ENCODE measurements around the gene MEGF11.

The MEGF11 gene

DNA sequence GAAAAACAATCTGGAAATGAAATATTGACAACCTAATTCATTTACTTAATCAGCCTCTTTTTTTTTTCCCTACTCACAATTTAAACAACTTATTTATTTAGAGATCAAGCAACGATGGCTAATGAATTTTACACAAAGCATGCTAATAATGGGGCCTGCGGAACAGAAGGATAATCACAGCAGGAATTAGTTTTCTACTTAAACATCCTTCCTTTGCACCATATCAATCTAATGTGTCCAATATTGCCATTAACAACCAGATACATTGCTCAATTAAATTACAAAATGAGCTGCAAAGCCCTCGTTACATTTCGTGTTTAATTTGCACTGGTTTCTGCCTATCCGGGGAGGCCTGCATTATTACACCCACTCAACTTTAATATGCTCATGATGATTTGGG is 285.0 kb downstream of the MEGF11 start:
- DNase-seq (ENCODE audit: low read depth): no peak

DNA sequence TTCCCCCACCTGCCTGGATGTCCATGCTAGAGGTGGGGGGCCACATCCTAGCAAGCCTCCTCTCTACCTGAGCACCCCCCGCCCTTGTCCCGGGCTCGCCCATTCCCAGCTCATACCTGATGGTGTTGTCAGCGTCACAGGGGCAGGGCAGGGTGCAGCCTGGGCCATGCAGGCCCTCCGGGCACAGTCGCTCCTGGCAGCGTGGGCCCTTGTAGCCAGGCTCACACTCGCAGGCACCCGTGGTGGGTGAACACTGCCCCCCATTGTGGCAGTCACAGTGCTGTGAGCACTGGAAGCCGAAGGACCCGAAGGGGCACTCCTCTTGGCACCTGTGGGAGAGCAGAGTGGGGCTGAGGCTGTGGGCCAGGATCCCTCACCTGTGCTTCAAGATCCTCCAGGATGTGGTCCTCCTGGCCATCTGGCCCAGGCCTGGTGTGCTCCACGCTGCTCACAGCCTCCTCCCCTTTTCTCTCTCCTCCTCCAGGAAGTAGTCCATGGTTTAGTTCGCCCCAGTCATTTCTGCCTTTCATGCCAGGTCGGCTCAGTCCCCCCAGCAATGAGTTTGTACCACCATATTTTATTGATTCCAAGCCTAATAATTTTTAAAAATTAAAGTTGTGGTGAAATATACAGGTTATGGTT is 288.6 kb downstream of the MEGF11 start:
- no peak for DNase-seq (ENCODE audit: low read depth)

DNA sequence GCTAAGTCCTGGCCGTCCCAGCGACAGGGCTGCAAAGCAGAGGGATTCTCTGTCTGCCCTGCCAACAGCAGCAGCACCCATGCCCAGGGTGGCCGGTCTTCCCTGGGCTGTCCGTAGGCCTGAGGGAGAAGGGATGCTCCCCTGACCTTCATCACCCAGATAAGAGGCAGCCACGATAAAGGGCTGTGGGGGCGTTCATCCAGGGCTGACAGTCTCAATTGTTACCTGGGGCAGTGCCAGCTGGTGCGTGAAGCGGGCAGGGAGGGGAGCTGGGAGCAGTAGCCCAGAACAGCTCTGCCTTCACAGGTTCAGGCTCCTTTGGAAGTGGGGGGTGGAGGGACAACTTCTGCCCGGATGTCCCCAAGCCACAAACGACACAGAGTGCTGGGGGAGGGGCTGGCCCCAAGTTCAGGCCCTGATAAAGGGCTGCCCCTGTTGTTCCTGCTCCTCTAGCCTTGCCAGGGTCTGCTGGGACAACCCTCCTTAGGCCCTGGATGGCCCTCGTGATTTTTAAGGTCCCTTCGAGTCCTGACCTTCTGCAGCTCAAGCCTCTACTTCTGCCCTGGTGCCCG is 289.6 kb downstream of the MEGF11 start:
- DNase-seq (ENCODE audit: low read depth): no peak

DNA sequence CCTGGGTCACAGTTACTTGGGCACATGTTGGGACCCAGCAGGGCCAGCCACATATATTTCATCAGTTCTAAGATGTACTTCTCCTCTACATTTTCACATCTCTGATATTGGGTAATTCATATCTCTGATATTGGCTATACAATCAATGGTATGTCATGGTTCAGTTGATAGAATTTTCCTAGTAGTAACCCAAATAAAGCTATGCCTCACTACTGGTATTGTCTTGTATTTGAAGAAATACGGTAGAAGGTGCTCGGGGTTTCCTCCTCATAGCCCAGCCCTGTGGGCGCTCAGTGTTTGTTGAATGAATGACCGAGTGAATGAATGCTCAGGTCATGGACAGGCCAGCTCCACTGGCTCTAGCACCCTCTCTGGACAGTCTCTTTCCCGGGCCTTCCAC is 290.2 kb downstream of the MEGF11 start:
- DNase-seq (ENCODE audit: low read depth): no peak

DNA sequence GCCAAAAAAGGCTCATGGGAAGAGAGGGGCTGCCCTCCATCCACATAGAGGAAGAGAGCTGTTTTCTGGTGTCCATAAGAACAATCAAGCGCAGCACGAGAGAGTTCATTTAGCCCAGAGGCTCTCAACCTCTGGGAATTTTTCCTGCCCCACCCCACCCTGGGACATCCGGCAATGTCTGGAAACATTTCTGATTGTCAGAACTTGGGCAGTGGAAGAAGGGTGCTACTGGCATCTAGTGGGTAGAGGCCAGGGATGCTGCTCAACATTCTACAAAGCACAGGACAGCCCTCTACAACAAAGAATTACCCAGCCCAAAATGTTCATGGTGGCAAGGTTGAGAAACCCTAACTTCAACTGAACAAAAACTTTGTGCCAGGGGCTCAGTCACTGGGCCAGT is 291.4 kb downstream of the MEGF11 start:
- no peak for DNase-seq (ENCODE audit: low read depth)

DNA sequence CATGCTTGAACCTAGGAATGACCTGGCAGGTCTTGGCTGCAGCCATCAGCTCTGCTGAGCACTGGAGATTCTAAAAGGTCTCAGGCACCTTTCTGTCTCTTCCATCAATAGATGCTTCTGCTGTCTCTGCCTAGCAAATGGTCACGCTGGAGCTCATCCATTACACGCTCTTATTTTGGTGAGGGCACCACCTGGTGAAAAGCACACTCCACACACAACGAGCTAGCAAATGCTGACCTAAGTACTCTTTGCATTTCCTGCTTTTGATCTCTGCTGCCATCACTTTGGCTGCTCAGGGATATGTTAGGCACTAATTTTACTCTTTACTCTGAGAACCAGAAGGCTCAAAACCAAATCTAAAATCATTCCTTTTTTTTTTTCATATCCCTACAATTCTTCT is 293.0 kb downstream of the MEGF11 start:
- DNase-seq (ENCODE audit: low read depth): no peak

DNA sequence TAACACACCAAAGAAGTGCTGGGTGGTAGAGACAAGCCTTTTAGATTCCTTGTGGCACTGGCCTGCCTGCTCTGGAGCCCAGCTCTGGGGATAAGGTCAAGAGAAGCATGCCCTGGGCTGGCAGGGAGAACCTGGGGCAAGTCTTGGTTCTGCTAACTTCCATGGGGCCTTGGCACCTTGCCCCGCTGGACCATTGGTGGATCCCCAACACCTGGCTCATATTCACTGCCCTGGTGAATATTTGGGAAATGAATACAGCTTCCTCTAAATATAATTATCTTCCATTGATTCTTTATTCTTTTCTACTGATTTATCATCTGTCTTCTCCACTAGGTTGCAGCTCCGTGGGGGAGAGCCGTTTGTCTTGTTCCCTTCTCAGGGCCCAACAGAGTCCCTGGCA is 294.7 kb downstream of the MEGF11 start:
- no peak for DNase-seq (ENCODE audit: low read depth)

DNA sequence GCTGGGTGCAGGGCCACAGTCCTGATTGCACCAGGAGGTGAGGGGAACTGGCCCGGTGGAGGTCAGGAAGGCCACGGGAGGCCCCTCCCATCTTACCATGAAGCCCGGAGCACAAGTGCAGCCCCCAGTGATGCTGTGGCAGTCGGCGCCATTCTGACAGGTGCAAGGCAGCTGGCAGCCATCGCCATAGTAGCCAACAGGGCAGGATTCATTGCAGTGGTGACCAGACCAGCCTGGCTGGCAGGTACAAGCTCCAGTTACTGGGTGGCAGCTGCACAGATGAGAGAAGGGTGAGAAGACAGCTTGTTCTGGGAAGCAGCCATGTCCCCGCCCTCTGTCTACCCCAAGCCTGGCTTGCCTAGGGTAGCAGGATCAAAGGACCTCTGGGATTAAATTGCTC is 296.1 kb downstream of the MEGF11 start:
- no peak for DNase-seq (ENCODE audit: low read depth)

DNA sequence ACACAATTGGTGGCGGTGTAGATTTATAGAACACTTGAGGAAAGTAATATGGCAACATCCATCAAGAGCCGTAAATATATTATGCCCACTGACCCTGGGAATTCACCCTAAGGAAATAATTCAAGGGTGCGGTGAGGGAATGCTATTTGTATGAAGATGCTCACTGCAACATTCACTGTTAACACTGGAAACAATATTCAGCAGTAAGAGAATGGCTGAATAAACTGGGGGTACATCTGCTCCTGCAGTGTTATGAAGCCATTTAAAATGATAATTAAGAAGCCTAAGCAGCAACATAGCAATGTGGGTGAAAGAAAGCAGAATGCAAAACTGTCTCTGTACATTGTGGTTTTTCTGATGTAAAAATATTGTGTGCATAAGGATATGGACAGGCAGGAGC is 296.7 kb downstream of the MEGF11 start:
- DNase-seq (ENCODE audit: low read depth): no peak

DNA sequence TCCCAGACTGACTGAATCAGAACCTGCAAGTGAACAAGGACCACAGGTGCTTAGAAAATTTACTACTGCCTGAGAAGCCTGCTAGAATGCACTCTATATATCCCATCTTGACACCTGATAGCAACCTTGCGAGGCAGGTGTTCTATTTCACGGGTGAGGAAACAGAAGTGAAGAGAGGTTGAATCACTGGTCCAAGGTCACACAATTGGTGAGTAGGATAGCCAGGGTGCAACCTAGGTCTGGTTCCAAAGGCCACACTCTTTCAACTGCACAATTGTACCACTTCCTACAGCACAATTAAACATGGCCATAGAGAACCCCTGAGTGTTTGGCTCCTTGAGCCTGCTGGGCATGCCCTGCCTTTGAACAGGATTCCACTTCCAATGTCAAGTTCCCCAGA is 297.2 kb downstream of the MEGF11 start:
- DNase-seq (ENCODE audit: low read depth): no peak

DNA sequence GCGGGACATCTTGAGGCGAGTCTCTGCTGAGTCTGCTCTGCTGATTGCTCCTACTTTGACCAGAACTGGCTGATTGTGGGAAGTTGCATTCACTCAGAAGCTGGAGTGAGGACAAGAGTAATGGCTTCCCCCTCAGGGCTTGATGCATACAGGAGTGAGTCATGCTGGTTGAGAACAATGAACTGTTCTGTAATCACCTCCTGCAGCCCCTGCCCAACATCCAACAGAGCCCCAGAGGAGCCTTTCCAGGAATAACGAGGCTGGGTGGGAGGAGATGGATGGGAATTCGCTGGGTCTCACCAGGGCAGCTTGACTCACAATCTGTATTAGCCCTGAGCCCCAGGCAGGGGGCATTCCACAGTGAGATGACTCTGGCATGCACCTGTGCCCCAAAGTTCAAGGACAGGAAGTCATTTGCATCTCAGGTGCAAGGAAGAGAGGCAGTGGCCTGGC is 299.2 kb downstream of the MEGF11 start:
- DNase-seq (ENCODE audit: low read depth): no peak

DNA sequence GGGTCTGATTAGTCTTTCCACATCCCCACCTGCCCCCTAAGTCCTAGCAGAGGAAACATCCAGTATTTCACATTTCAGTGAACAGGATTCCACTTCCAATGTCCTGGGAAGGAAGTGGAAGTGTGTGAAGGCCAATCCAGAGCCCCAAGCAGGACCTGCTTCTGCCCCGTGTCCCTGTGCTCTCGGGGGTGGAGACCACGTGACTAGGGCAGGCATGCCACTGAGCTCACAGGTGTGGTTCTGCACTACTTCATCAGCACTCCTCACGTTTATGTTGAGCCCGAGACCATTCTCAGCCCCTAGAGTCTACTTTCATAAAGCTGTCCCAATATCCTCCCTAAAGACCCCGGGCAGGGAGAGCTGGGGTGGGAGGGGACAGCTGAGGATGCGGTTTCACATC is 299.9 kb downstream of the MEGF11 start:
- no peak for DNase-seq (ENCODE audit: low read depth)

DNA sequence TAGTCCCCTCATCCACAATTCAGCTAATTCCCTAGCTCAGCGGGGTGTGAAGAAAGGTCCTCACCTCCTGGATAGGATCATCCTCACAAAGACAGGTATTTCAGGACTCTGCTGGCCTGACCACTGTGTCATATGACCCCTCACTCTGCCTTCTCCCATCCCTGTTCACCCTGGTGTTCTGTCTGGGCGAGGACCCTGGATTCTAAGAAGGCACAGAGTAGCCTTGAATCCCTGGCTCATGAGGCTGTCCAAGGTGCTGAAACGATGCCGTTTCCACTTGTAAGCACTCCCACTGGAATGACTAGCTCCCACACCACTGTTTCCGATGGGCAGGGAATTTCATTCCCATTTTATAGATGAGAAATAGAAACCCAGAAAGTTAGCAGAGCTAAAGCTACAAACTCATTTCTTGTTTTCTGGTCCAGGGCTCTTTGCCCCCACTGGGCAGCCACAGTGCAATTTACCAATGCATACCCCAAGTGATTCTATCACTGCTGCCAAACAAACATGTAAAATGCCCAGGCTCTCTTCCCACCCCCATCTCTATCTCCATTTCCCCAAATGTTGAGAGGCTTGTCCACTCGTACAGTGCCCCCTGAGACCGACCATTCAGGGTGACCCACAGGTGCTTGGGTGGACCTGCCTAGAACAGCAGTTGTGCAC is 301.0 kb downstream of the MEGF11 start:
- DNase-seq (ENCODE audit: low read depth): no peak

DNA sequence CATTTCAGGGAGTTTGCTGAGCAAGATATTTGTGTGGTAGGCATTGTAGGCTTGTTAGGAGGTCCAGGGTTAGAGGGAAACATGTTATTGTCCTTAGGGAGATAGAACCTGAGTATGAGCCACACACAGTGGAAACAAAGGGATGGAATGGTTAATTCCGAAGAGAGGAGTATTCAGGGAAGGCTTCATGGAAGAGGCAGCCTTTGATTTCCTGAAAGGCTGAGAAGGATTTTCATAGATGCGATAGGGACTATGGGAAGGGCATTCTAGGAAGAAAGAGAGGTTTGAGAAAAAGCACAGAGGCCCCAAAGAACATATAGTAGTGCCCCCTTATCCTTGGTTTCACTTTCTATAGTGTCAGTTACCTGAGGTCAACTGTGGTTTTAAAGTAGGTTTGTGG is 302.5 kb downstream of the MEGF11 start:
- no peak for DNase-seq (ENCODE audit: low read depth)

DNA sequence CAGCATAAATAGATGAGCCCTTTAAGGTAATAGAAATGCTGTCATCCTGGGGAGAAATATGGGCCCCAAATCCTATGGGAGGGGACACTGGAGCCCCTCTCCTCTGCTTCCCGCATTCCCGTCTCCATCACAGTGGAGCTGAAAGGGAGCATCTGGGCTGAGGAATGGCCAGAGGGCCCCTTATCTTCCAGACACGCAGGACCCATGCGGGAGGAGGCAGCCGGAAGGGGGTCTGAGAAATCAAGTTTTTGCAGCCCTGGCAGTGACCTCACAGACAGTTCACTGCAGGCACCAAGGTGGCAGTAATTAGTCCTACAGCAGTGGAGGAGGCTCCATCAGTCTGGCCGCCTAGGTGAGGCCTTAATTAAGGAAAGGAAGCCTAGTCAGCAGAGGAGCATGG is 304.1 kb downstream of the MEGF11 start:
- no peak for DNase-seq (ENCODE audit: low read depth)

DNA sequence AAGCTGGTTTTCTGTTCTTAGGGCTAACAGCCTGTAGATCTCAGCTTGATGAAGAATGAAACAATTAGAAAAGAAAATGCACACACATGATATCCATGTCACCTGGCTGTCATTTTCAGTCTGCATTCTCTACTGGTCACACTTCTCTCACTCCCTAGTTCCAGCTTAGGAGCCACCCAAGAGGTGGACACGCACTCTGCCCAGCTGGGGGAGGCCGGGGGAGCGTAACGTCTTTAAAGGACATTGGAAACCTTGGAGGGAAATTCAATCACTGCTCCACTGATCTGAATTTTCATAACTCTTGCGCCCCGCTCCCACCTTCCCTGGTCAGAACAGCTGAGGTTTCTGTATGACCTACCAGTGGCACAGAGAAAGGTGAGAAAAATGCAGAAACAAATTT is 304.5 kb downstream of the MEGF11 start:
- no peak for DNase-seq (ENCODE audit: low read depth)

DNA sequence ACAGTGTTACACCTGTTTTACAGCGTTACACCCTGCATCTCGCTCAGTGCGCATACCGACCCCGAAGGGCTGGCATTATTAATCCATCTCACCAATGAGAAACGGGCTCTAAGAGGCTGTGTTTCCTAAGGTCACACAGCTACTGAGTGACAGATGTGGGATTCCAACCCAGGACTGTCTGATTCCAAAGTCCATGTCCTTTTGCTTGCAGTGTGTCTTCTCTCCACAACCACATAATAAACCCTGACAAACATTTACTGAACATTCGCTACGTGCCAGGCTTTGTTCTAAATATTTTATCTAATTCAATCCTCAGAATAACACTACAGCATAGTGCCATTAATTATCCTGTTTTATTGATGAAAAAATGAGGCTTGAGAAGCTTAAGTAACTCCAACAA is 305.2 kb downstream of the MEGF11 start:
- DNase-seq (ENCODE audit: low read depth): no peak

DNA sequence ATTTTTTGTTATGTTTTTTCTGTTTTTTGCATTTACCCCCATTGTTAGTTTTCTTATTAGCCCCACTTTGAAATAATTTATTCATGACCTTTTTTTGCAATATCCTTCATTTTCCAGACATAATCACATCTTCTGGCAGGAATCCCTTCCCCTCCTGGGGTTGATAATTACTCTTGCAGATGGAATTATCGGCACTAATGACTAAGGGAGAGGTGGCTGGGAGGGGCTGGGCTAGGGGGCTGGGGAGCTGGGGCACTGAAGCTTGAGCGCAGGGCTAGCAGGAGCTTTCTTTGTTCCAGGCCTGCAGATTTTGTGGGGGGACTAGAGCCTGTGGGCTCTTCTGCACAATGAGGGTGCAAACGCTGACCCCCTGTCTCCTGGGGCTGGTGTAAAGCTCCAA is 306.5 kb downstream of the MEGF11 start:
- DNase-seq (ENCODE audit: low read depth): no peak

DNA sequence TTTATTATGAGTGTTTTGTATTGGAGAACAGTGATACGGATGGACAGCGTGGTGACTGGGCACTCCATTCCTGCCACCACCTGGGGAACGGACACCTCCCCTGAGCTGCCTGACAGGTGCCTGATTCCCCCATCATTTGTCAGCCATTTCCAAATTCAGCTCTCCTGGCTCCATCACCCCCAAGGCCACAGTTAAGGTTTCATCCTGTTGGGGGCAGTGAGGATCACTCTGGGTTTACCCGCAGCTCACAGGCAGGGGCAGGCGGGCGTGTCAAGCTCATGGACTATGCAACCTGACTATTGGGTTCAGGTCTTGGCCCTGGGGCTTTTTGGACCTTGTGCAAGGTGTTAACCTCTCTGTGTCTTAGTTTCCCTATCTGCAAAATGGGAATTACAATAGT is 307.9 kb downstream of the MEGF11 start:
- no peak for DNase-seq (ENCODE audit: low read depth)

DNA sequence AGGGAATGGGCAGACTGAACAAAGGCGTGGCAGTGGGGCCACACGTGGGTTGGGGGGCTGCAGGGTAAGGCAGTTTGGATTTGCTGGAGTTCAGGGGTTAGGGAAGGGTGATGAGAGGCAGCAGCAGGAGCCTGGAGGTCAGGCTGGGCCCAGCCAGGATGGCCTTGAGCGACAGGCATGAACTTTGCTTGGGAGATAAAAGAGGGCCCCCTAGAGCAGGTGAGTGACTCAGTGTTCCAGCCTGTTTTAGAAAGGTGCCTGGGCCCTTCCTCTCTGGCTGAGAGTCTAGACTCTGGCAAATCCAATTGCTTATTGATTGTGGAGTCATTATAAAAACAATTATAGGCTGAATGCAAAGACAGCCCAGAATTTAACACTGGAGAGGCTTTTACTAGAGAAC is 309.1 kb downstream of the MEGF11 start:
- no peak for DNase-seq (ENCODE audit: low read depth)

DNA sequence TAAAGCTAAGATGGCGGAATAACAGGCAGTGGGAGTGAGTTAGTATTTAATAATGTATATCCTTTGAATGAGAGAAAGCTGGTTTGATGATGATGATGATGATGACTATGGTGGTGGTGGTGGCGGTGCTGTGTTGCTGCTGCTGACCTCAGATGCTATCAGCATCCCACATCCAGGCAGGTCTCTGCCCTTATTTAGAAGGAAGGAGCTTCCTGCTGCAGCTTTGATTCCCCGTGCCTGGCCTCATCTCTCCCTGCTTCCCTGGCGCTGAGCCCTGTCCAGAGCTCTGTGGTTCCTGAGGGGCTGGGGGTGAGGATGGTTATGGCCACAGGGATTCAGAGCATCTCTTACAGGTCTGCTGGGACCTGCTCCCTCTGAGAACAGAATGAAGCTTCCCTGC is 311.1 kb downstream of the MEGF11 start:
- no peak for DNase-seq (ENCODE audit: low read depth)

DNA sequence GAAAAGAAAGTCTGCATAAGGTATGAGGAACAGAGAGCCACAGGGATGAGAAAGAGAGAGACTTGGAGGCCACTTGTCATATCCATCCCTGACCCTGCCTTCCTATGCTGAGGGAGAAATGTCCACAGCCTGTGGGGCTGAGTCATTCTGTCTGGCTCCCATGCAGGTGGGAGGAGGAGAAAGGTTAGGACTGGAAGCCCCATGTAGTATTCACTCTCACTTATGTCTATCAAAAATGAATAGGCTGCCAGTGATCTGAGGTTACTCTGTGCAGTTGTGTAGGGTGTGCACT is 313.0 kb downstream of the MEGF11 start:
- DNase-seq (ENCODE audit: low read depth): no peak

DNA sequence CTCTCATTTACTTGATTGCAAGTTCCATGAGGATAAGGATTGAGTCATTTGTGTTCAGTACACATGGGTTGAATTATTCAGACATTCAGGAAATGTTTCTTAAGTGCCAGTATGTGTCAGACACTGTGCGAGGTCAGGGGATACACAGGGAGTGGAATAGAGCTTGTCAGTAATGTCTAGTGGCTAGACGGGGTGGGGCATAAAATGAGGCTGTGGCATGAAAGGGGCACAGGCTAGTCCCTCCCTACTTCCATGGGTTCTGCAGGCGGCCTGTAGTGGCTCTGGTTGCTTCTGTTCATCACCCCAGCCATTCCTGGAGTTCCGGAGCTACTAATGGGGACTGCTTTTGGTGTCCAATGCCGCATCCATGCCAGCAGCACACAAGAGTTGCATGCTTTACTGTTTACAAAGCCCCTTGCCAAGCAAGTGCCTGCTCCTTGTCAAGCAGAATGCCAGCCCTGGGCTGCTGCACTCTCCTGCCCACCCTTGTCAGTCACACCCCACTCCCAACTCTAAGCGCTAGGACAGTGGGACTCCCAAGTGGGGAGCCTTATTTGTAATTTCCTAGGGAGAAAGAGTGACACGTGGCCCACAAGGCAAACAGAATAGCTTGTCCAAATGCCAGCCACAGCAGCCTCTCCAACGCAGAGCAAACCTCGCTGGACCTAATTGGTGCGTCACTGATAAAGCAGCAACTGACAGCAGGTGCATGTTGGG is 313.5 kb downstream of the MEGF11 start:
- no peak for DNase-seq (ENCODE audit: low read depth)

All from stimulated activated CD8-positive, alpha-beta memory T cell treated with anti-CD3 and anti-CD28 coated beads, Interleukin-7, amount 100 ng/mL, for 24 hours (primary cell).